ENCODE measurements around the gene ANKRD26.
A peak's percentile ranks its signal among the peaks of the same experiment; 100 is the strongest.
"Not testable (repeated sequence)": the region's sequence is repeated elsewhere in the genome, so short reads cannot be mapped to it uniquely, and the experiment has no call there.

The ANKRD26 gene
- total RNA-seq, result 45.8 to 58.7 reads per million in 2 donors

GRCh38 chr10:27099916-27100812 is at the start of gene ANKRD26:
Gene ANKRD26, minus strand, starts transcription at chr10:27100494. Its CDS starts 168 bp downstream, at chr10:27100326.
- peak; percentile 89 for DNase-seq

GRCh38 chr10:27147701-27148100 is 47.4 kb upstream of the ANKRD26 start:
- DNase-seq, result no peak

DNA sequence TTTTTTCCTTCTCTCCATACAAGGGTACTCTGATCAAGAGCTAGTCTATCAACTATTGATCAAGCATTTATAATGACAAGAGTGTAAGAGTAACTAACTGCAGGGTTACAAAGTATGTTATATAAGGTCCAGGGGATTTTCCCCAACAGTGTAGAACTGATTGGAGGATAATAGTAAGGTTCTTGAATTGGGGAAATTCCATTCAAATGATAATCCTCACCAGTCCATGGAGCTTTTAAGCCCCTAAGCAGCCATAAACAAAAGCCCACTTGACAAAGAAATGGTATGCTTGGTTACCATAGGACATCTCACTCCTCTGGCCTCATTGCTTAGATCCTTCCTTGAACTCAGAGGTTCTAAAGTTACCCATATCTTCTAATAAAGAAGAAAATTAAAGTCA is 45.6 kb upstream of the ANKRD26 start:
- no peak for DNase-seq

DNA sequence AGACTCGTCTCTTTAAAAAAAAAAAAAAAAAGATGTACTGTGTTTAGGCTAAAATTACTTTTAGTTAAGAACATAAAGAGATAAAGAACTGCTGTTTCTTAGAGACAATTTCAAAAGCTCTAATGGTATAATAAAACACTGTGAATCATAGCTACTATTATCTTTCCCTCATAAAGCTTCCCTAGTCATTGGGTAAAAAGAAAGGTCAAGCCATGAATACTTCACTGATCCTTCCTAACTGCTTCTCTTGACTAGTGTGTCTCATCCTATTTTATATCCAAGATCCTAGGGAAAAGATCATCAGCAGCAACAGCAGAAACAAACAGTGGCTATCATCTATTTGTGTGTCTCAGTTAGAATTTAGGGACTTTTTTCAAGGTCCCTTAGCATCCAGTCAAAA is 43.4 kb upstream of the ANKRD26 start:
- DNase-seq, result no peak

DNA sequence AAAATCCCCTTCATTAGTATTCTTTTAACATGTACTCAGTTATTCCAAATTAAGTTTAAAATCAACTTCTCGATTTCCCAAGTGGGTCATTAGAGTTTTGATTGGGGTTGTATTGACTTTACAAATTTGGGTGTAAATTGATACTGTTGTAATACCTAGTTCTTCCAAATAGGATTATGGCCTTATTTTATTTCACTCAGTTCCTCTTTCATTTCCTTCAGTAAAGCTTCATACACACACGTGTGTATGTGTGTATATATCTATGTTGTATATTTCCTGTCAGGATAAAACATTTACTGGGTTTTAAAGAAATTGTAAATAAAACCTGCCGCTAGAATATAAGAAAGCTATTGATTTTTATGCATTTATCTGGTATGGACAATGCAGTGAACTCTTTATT is 38.0 kb upstream of the ANKRD26 start:
- no peak for DNase-seq

DNA sequence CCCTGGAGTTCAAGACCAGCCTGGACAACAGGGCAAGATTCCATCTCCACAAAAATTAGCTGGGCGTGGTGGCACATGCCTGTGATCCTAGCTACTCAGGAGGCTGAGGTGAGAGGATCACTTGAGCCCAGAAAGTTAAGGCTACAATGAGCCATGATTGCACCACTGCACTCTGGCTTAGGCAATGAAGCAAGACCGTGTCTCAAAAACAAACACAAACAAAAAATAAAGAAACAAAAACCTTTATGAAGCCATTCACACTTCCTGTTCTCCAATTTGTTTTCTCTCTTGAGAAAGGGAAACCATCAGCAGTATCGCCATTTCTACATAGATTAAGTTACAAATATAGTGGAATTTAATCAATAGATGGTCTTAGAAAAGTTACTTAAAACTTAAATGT is 34.1 kb upstream of the ANKRD26 start:
- DNase-seq, result no peak

- DNase-seq, result no peak
Observed at GRCh38 chr10:27108165-27108564, 7.9 kb upstream of the ANKRD26 start.

DNA sequence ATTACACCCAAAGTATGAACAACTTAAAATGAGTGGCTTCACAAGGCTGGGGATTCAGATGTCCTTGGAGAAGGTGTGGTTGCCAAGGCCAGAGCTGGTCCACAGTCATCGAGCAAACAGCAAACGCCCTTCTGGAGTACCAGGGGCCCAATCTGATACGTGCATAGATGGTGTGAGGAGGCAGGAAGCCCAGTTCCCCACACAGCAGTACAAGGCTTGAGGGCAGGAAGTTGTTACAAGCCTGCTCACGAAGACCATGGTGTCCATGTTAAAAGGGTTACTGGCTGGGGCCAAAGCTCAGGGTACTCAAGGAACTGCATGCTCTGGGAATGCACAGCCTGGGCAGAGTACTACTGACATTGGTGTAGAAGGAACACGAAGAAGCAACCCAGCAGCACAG is 4.6 kb upstream of the ANKRD26 start:
- no peak for DNase-seq

DNA sequence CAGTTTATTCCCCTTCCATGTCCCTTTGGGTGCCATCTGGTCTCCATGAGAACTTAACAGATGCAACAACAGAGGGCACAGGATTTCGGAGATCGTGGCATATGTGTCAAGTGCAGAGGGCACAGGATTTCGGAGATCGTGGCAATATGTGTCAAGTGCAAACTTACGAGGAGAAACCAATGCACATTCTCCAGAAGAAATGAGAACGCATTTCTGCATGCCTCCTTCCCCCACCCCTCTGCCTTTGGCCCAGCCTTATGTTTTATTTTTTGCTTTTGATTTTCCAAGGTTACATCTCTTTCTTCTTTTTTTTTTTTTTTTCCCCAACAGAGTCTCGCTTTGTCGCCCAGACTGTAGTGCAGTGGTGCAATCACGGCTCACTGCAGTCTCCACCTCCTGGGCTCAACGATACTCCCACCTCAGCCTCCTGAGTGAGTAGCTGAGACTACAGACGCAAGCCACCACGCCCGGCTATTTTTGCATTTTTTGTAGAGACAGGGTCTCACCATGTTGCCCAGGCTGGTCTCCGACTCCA is 586 bp upstream of the ANKRD26 start:
- no peak for DNase-seq

GRCh38 chr10:27099448-27099847 is 846 bp downstream of the ANKRD26 start:
- DNase-seq, result no peak

DNA sequence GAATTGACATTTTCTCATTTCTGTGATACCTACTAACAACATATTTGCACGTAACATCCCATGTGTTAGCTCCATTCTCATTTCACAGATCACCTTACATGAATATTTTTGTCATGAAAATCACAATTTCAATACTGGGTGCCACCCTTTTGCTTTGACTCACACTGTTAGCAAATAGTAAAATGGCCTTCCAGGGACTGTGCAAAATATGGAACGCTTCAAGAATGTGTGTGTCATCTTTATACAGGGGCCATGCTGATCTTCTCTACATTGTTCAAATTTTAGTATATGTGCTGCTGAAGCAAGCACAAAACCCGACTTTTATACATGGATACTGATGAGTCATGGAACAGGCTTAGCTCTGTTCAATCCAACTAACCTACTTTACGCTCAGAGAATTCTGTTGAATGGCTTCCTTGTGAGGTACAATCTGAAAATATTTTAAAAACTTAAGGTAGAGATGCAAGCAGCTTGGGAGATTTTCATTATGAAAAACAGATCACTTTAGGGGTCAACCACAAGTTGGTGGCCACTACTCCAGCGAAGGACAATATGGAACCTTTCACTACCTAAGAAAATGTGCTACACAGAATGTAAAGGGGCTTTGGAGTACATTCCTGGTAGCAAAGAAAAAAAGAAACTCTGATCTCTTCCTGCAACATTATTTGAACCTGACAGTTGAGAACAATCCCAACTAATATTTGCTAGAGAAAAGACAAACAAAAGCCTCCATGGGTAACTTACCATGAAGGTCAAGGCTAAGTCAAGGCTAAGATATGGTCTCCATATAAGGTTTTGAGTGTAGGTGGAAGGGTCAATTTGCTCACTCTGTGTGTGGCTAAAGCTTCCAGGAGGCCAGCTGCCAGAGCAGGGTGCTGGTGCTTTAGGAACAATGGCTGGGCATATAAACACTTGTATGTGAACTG is 11.9 kb downstream of the ANKRD26 start:
- no peak for DNase-seq

DNA sequence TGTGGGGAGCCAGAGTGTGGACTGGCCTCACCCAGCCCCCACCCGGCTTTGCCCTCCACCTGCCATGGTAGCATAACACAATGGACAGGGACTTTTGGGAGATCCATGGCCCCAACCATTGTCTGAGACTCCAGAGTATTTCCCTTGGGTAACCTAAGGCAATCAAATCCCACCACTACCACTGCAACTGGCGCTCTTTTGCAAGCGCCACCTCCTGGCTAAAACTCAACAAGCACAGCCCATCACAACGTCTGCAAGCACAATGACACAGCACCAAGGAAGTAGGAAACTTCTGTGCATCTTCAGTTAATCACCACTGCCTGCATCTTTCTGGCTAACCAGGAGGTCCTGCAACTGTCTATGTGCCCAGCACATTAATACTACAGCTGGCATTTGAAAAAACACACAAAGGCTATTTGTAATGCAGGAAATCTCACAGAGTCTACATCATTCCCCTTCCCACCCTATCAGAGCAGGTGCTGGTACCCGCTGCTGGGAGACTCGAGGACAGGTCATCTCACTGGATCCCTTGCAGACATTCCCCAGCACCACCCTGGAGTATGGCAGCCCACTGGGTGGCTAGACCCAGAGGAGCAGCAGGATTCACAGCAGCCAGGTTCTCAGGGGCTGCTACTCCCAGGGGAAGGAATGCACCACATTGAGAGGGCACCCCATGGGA is 27.7 kb downstream of the ANKRD26 start:
- DNase-seq, result no peak

- DNase-seq, result no peak
Observed at GRCh38 chr10:27068217-27068891, 31.9 kb downstream of the ANKRD26 start.

DNA sequence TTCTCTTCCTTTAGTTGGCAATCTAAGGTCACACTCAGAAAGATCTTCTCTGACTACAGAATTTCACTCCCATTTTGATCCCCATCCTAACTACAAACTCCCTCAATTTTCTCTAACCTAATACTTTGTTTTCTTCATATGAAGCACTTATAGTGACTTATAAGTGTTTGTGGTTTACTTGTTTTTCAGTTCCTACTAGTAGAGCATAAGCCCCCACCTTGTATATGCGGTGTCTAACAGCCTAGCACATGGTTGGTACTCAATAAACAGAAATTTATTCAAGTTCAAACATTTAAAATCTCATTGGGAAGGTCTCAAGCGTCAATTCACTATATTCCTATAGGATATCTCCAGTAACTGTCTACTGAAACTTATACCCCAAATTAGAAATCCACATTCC is 35.2 kb downstream of the ANKRD26 start:
- DNase-seq, result no peak

- no peak for DNase-seq
Observed at GRCh38 chr10:27052656-27053055, 47.6 kb downstream of the ANKRD26 start.

DNA sequence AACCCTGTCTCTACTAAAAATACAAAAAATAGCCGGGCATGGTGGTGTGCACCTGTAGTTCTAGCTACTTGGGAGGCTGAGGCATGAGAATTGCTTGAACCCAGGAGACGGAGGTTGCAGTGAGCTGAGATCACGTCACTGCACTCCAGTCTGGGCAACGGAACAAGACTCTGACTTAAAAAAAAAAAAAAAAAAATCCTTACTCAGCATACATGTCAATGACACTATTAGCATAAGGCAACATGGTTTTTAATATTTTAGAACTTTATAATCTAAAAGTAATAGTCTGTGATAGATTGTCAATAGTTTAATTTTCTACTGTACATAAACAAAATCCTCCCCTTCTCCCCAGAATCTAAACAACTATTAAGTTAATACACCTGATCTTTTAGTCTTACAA is 55.0 kb downstream of the ANKRD26 start:
- DNase-seq, result not testable (repeated sequence)

DNA sequence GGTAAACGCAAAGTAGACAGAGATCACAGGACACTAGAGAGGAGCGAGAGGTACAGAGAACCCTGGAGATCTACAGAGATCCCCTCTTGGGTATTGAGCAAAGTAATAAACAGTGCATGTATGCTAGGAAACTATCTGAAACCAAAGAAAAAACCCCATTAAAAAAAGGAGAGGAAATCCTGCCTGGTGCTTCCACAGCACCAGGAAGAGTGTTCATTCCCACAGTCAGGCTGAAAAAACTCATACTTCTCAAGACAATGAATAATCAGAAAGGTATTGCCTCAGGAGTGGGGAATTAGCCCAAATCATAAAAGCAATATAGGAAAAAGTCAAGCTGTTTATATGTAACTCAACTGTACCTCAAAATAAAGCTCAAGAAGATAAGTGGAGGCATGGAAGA is 59.1 kb downstream of the ANKRD26 start:
- no peak for DNase-seq

DNA sequence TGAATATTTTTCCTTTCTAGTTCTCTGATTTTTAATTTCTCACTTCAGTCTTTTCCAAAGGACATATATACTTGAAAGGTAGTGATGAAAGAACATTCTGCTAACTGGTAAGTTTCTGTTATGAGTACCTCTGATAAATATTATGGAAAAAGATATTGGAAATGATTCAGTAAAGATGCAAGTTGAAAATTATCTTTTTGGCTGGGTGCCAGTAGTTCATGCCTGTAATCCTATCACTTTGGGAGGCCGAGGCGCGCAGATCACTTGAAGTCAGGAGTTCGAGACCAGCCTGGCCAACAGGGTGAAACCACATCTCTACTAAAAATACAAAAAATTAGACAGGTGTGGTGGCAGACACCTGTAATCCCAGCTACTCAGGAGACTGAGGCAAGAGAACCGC is 62.1 kb downstream of the ANKRD26 start:
- no peak for DNase-seq

DNA sequence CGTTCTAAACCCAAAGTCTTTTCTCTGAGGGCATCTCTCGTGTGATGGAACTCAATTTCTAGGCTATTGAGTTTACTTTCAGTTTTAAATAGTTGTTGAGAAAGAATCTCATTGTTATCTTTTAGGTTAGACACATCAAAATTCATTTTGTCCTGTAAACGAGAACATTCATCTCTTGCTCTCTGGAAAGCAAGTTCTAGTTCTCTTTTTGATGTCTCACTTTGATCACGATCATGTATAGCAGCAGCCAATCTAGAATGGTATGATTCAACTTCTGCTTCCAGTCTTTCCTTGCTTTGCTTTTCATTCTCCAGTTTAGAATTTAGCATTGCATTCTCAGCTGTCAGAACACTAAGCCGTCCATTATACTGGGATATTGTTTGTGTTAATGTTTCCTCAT is 65.1 kb downstream of the ANKRD26 start:
- DNase-seq, result no peak

GRCh38 chr10:27030060-27030459 is 70.2 kb downstream of the ANKRD26 start:
- DNase-seq, result no peak

- DNase-seq, result no peak
Observed at GRCh38 chr10:27022048-27022447, 78.2 kb downstream of the ANKRD26 start.

DNA sequence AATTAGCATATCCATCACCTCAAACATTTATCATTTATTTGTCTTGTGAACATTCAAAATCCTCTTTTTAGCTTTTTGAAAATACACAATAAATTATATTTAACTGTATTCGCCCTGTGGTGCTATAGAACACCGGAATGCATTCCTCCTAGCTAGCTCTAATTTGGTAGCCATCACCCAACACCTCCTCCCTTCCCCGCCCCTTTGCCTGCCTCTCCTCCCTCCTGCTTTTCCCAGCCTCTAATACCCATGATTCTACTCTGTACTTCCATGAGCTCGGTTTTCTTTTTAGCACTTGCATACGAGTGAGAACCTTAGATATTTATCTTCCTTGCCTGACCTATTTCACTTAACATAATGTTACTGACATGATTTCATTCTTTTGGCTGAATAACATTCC is 80.1 kb downstream of the ANKRD26 start:
- no peak for DNase-seq
